GM03348 (cell line): ENCODE results near the gene FANCC.
"Not testable (repeated sequence)": the region's sequence is repeated elsewhere in the genome, so short reads cannot be mapped to it uniquely, and the experiment has no call there.

Experiments used
- DNase-seq: peaks from one replicate; pipeline ENCODE4 v3.0.0; 2012; ENCODE audit warnings: low spot score

The FANCC gene

GRCh38 chr9:95280745-95281144 lies 36.8 kb downstream of the FANCC start:
- no peak for DNase-seq

GRCh38 chr9:95277509-95277908 lies 40.0 kb downstream of the FANCC start:
- DNase-seq, result no peak

GRCh38 chr9:95276395-95276954 lies 41.0 kb downstream of the FANCC start:
- DNase-seq, result no peak

- DNase-seq, result not testable (repeated sequence)
These were observed 43.3 kb downstream of the FANCC start for GRCh38 chr9:95274160-95274559.

- DNase-seq, result no peak
These were observed 44.0 kb downstream of the FANCC start for GRCh38 chr9:95273369-95274022.

GRCh38 chr9:95272830-95273229 lies 44.7 kb downstream of the FANCC start:
- no peak for DNase-seq

GRCh38 chr9:95270790-95271189 lies 46.7 kb downstream of the FANCC start:
- no peak for DNase-seq

- DNase-seq, result peak; percentile 38
These were observed 47.4 kb downstream of the FANCC start for GRCh38 chr9:95269803-95270773.

GRCh38 chr9:95268681-95269080 lies 48.8 kb downstream of the FANCC start:
- DNase-seq, result peak; percentile 16

GRCh38 chr9:95266649-95267048 lies 50.9 kb downstream of the FANCC start:
- DNase-seq, result no peak

GRCh38 chr9:95265960-95266359 lies 51.5 kb downstream of the FANCC start:
- no peak for DNase-seq

GRCh38 chr9:95264954-95265615 lies 52.4 kb downstream of the FANCC start:
- peak; percentile 66 for DNase-seq

GRCh38 chr9:95261890-95262289 lies 55.6 kb downstream of the FANCC start:
- DNase-seq, result no peak

GRCh38 chr9:95250462-95251221 lies 66.9 kb downstream of the FANCC start:
- no peak for DNase-seq

- no peak for DNase-seq
These were observed 67.5 kb downstream of the FANCC start for GRCh38 chr9:95249986-95250385.

GRCh38 chr9:95246547-95246946 lies 71.0 kb downstream of the FANCC start:
- DNase-seq, result no peak

GRCh38 chr9:95242613-95243012 lies 74.9 kb downstream of the FANCC start:
- no peak for DNase-seq

- DNase-seq, result no peak
These were observed 78.4 kb downstream of the FANCC start for GRCh38 chr9:95239071-95239470.

- no peak for DNase-seq
These were observed 80.2 kb downstream of the FANCC start for GRCh38 chr9:95237336-95237735.

- DNase-seq, result no peak
These were observed 87.5 kb downstream of the FANCC start for GRCh38 chr9:95230046-95230445.

- DNase-seq, result no peak
These were observed 88.1 kb downstream of the FANCC start for GRCh38 chr9:95229230-95229915.
